CD14-positive monocyte (primary cell): ENCODE results near the gene BACE2. TPM values are rescaled to one million over a fixed set of nuclear protein-coding genes. Genes with fewer than 3 reads are reported as not detected.
A peak's percentile ranks its signal among the peaks of the same experiment; 100 is the strongest.

ENCODE experiments used
- DNase-seq, 3 donors: peaks; one replicate each; pipeline ENCODE4 v3.0.0-alpha.2; 2011 to 2022
- H2AFZ ChIP-seq: 2 replicates; pipeline ENCODE4 v1.6.0; 2012; ENCODE audit warnings: mild to moderate bottlenecking, low read depth, low read length, inconsistent platforms; ENCODE audit not compliant: insufficient read depth, poor library complexity, severe bottlenecking
- H3K27ac ChIP-seq, 2 donors: 1 replicate in 1 of 2; 2 replicates in 1 of 2; pipeline ENCODE4 v1.5.1; 2012 to 2013; ENCODE audit warnings: low read length in 2 of 2, control low read depth in 1 of 2, inconsistent platforms in 1 of 2, low read depth in 1 of 2, mild to moderate bottlenecking in 1 of 2
- H3K27me3 ChIP-seq, 2 donors: one replicate each; pipeline versions ENCODE4 v1.6.0 to v1.6.1; 2011 to 2013; ENCODE audit warnings: low read length in 2 of 2; ENCODE audit not compliant: control insufficient read depth in 2 of 2, insufficient read depth in 2 of 2
- H3K36me3 ChIP-seq, 2 donors: replicated peaks in 1 of 2; 1 replicate in 1 of 2; 2 replicates in 1 of 2; pipeline versions ENCODE4 v1.5.1 to v1.6.1; 2012 to 2013; ENCODE audit warnings: low read length in 2 of 2, control low read depth in 1 of 2, inconsistent platforms in 1 of 2, mild to moderate bottlenecking in 1 of 2; ENCODE audit not compliant: insufficient read depth in 2 of 2, control insufficient read depth in 1 of 2
- H3K4me1 ChIP-seq, 2 donors: 1 replicate in 1 of 2; 2 replicates in 1 of 2; pipeline versions ENCODE4 v1.5.1 to v1.6.1; 2012 to 2013; ENCODE audit warnings: low read length in 2 of 2, control low read depth in 1 of 2, inconsistent platforms in 1 of 2, mild to moderate bottlenecking in 1 of 2, moderate library complexity in 1 of 2; ENCODE audit not compliant: insufficient read depth in 2 of 2, control insufficient read depth in 1 of 2
- H3K4me2 ChIP-seq: replicated peaks from 2 replicates; pipeline ENCODE3; 2012; ENCODE audit warnings: low read length, moderate library complexity, mild to moderate bottlenecking; ENCODE audit not compliant: poor library complexity, severe bottlenecking; ENCODE audit errors: extremely low read depth
- H3K4me3 ChIP-seq, 3 experiments: fragments of 200-600 bp in 1 of 3; sonication (generic) in 1 of 3; replicated peaks in 1 of 3; 1 replicate in 2 of 3; 2 replicates in 1 of 3; pipeline ENCODE4 v1.5.1; 2011 to 2013; ENCODE audit warnings: low read length in 3 of 3, mild to moderate bottlenecking in 3 of 3, control low read depth in 2 of 3, low read depth in 2 of 3, inconsistent platforms in 1 of 3, moderate library complexity in 1 of 3
- H3K79me2 ChIP-seq: 2 replicates; pipeline ENCODE4 v1.6.0; 2012; ENCODE audit warnings: mild to moderate bottlenecking, control low read depth, inconsistent platforms, low read length, moderate library complexity; ENCODE audit not compliant: insufficient read depth
- H3K9ac ChIP-seq: 2 replicates; pipeline ENCODE4 v1.6.0; 2017; ENCODE audit warnings: low read length, mild to moderate bottlenecking; ENCODE audit not compliant: insufficient read depth, poor library complexity, severe bottlenecking
- H3K9me3 ChIP-seq, 2 donors: replicated peaks in 1 of 2; 1 replicate in 1 of 2; 2 replicates in 1 of 2; pipeline versions ENCODE4 v1.5.1 to v1.6.1; 2012 to 2013; ENCODE audit warnings: low read length in 2 of 2, control low read depth in 1 of 2; ENCODE audit not compliant: control insufficient read depth in 1 of 2, insufficient read depth in 1 of 2
- H4K20me1 ChIP-seq: 2 replicates; pipeline ENCODE4 v1.6.0; 2012; ENCODE audit warnings: mild to moderate bottlenecking, low read length, control low read depth, moderate library complexity; ENCODE audit not compliant: insufficient read depth
- H3K27ac Mint-ChIP-seq, 7 donors: one replicate each; pipeline ENCODE4 v1.8.0; 2020; ENCODE audit warnings: mild to moderate bottlenecking in 7 of 7, mixed read lengths in 7 of 7, moderate library complexity in 6 of 7, inconsistent platforms in 2 of 7
- H3K27me3 Mint-ChIP-seq, 3 donors: one replicate each; pipeline ENCODE4 v1.8.0; 2021 to 2022; ENCODE audit warnings: low read depth in 3 of 3, mild to moderate bottlenecking in 3 of 3, mixed read lengths in 3 of 3, moderate library complexity in 3 of 3, inconsistent platforms in 1 of 3
- H3K36me3 Mint-ChIP-seq, 2 donors: one replicate each; pipeline ENCODE4 v1.8.0; 2020; ENCODE audit warnings: mixed read lengths in 2 of 2, inconsistent platforms in 1 of 2, mild to moderate bottlenecking in 1 of 2
- H3K4me1 Mint-ChIP-seq: one replicate; pipeline ENCODE4 v1.8.0; 2020; ENCODE audit warnings: mild to moderate bottlenecking, mixed read lengths
- H3K4me3 Mint-ChIP-seq, 2 donors: one replicate each; pipeline ENCODE4 v1.8.0; 2020; ENCODE audit warnings: mild to moderate bottlenecking in 2 of 2, mixed read lengths in 2 of 2, moderate library complexity in 1 of 2
- H3K9me3 Mint-ChIP-seq, 7 donors: one replicate each; pipeline ENCODE4 v1.8.0; 2020 to 2022; ENCODE audit warnings: mixed read lengths in 7 of 7, mild to moderate bottlenecking in 6 of 7, moderate library complexity in 6 of 7, inconsistent platforms in 2 of 7
- WGBS: methylation state at CpG from one replicate; pipeline ENCODE4 v1.1.5; 2013; ENCODE audit warnings: missing lambda C conversion rate; ENCODE audit not compliant: insufficient coverage; 5-methylcytosine and 5-hydroxymethylcytosine counted together
- intact Hi-C, 2 donors: fragments of 100-400 bp; cut with micrococcal nuclease; formaldehyde crosslinking; loops; one replicate each; pipeline versions ENCODE4 v1.15.0 to v1.15.1; 2023
- polyA minus RNA-seq: library from RNA; depleted of rRNA, polyadenylated mRNA; stranded (reverse); fragments of >200 nt; gene quantifications from 2 replicates; pipeline ENCODE4 v1.2.3, GENCODE V29; 2012
- polyA plus RNA-seq, 3 donors: library from polyadenylated mRNA; depleted of rRNA in 1 of 3; unstranded in 2 of 3; stranded (reverse) in 1 of 3; fragments of 300-500 nt in 2 of 3; fragments of >200 nt in 1 of 3; fragmentation: Illumina TruSeq in 2 of 3; gene quantifications; 1 replicate in 2 of 3; 2 replicates in 1 of 3; pipeline ENCODE4 v1.2.3, GENCODE V29; 2012 to 2021
- total RNA-seq, 12 experiments: library from RNA in 1 of 12; stranded (reverse) in 1 of 12; fragments of 120-200 nt in 1 of 12; gene quantifications; one replicate each; pipeline ENCODE4 v1.2.4 and lab custom pipeline; 2013 to 2026; ENCODE audit warnings: mixed read lengths in 6 of 12, inconsistent platforms in 1 of 12
- TF ChIP-seq, protein P1 (sequence below): fragments of 200-600 bp; IDR thresholded peaks from one replicate; pipeline ENCODE4 v1.8.0; 2022; ENCODE audit warnings: antibody characterized with exemption, mild to moderate bottlenecking

Gene BACE2
- total RNA-seq (2013), result 0.42 TPM
- polyA plus RNA-seq (under 1 TPM in 2 of 3 donors, not detected in 1; 0.05 to 0.26 TPM), polyA minus RNA-seq (0.14 and 0.32 TPM in 2 replicates), total RNA-seq (lab: John Stamatoyannopoulos, UW) (0 to 2.1 (median 0.25) reads per million in 11 experiments)

DNA sequence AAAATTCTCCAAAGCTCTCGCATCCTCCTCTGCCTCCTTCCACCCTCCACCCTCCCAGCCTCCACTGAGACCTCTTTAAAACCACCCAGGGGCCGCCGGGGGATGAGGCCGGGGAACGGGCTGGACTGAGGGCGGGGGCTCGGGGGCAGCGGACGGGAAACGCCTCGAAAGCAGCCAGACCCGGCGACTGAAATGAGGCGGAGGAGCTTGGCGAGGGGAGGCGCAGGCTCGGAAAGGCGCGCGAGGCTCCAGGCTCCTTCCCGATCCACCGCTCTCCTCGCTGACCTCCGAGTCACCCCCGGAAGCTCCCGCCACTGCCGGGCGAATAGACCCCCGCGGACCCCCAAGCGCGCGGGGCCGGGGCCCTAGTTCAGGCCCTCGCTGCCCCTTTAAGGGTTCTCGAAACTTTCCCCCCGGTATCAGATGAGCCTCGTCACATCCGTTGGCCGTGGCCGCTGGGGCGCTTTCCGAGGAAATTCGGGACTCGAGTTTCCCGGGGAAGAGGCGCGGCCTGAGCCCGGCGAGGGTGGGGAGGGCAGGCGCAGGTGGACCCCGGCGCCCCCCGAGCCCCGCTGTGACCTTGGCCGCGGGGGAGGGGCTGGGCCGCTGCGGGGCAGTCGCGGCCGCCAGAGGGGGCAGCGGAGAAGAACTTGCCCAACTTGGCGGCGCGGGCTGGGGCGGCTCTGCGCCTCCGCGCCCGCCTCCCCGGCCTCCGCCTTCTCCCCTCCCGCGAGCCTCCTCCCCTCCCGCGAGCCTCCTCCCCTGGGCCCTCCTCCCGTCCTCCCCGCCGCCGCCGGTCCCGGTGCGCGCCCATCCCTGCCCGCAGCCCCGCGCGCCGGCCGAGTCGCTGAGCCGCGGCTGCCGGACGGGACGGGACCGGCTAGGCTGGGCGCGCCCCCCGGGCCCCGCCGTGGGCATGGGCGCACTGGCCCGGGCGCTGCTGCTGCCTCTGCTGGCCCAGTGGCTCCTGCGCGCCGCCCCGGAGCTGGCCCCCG is at the start of gene BACE2:
TSS of gene BACE2 (plus strand) at position 813 of the 995 bp plus-strand sequence. CDS start at position 917, 104 bp downstream.
- Histone ChIP-seq H3K27me3 (peaks cover 46 to 59% of the 10 kb centered on the region in 2 donors), H3K27ac (no peak within 1 kb of the TSS), H3K9me3 (peaks cover 0 to 3% of the 10 kb centered on the region in 2 donors), H3K79me2 (no peaks in the 10 kb centered on the region), H3K4me2 (peak within 1 kb of the TSS; percentile 73), H4K20me1 (no peaks in the 10 kb centered on the region), H3K36me3 (no peaks in the 10 kb centered on the region), H3K4me1 (peaks cover 7 to 13% of the 10 kb centered on the region in 2 donors), H3K9ac (no peak within 1 kb of the TSS), H3K4me3 (peak within 1 kb of the TSS; percentile 14 to 68 (median 24)), H2AFZ (peak within 1 kb of the TSS; percentile 41)
- Mint-ChIP-seq H3K9me3 (peaks cover 0 to 7% (median 0%) of the 10 kb centered on the region in 7 donors), H3K4me3 (peak within 1 kb of the TSS; percentile 37 to 72), H3K4me1 (peaks cover 6% of the 10 kb centered on the region), H3K36me3 (no peaks in the 10 kb centered on the region), H3K27ac (peak within 1 kb of the TSS in 1 of 7 donors; percentile 84), H3K27me3 (peaks cover 47 to 69% (median 59%) of the 10 kb centered on the region in 3 donors)
- under 1% methylated on average over 100 of the region's 111 CpGs for WGBS
- TF ChIP-seq, protein P1, sequence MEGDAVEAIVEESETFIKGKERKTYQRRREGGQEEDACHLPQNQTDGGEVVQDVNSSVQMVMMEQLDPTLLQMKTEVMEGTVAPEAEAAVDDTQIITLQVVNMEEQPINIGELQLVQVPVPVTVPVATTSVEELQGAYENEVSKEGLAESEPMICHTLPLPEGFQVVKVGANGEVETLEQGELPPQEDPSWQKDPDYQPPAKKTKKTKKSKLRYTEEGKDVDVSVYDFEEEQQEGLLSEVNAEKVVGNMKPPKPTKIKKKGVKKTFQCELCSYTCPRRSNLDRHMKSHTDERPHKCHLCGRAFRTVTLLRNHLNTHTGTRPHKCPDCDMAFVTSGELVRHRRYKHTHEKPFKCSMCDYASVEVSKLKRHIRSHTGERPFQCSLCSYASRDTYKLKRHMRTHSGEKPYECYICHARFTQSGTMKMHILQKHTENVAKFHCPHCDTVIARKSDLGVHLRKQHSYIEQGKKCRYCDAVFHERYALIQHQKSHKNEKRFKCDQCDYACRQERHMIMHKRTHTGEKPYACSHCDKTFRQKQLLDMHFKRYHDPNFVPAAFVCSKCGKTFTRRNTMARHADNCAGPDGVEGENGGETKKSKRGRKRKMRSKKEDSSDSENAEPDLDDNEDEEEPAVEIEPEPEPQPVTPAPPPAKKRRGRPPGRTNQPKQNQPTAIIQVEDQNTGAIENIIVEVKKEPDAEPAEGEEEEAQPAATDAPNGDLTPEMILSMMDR, result peak; percentile 22
- no peak for DNase-seq
- intact Hi-C loops, result no loop called here

DNA sequence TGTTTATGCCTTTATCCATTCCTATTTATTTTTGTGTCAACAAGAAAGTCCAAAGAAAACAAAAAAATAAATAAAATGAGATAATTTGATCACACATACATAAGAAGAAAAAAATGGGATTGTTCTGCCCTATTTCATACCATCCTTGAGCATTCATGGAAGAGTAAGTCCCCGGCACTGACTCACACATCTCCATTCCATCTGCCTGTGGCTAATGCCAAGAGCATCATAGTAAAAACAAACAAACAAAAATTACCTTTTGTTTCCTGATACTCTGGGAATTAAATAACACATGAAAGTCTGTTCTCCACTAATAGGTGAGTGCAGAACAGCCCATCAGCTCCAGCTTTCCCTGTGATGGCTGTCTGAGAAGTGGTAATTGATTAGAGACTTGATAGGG is 48.1 kb upstream of the BACE2 start:
- H3K9me3 Mint-ChIP-seq, result no peaks in the 10 kb centered on the region
- H3K4me3 Mint-ChIP-seq, result no peak overlapping the region
- H3K27ac Mint-ChIP-seq, result no peak overlapping the region
- TF ChIP-seq, protein P1, result no peak
- Histone ChIP-seq H3K4me2 (no peak overlapping the region), H3K27me3 (no peaks in the 10 kb centered on the region), H2AFZ (no peak overlapping the region), H3K79me2 (no peaks in the 10 kb centered on the region), H3K27ac (no peak overlapping the region), H3K9me3 (no peaks in the 10 kb centered on the region), H3K4me3 (no peak overlapping the region), H3K4me1 (no peaks in the 10 kb centered on the region), H3K9ac (no peak overlapping the region), H3K36me3 (no peaks in the 10 kb centered on the region), H4K20me1 (no peaks in the 10 kb centered on the region)
- no peaks in the 10 kb centered on the region for H3K4me1 Mint-ChIP-seq
- H3K27me3 Mint-ChIP-seq, result peaks cover 0 to 6% (median 3%) of the 10 kb centered on the region in 3 donors
- H3K36me3 Mint-ChIP-seq, result no peaks in the 10 kb centered on the region
- intact Hi-C loops, result no loop called here
- no peak for DNase-seq
- WGBS, result no CpG with 5 or more reads among the region's 1 CpG
